ENCODE data around the gene PLEKHG3. TPM values are rescaled to one million over a fixed set of nuclear protein-coding genes. Genes with fewer than 3 reads are reported as not detected.

The PLEKHG3 gene
- total and polyA plus RNA-seq, 2 of the 4 experiments (the other 2 are of a cell fraction) = 8.2 to 8.4 TPM

- H4K20me1 ChIP-seq (ENCODE audit: insufficient read depth, low read length) = no peaks in the 10 kb centered on the region
- no peak overlapping the region for H2BK20ac ChIP-seq (ENCODE audit: low read depth, low read length)
- no peak overlapping the region for H3K9ac ChIP-seq (ENCODE audit: low read depth, low read length)
- H2BK120ac ChIP-seq (ENCODE audit: low read depth, low read length) = no peak overlapping the region
- H3K18ac ChIP-seq (ENCODE audit: low read depth, low read length) = no peak overlapping the region
- peaks cover 34% of the 10 kb centered on the region for H3K27me3 ChIP-seq (ENCODE audit: control insufficient read depth, insufficient read depth, low read length)
- H3K23ac ChIP-seq (ENCODE audit: low read depth, low read length) = no peak overlapping the region
- H3K4me1 ChIP-seq (ENCODE audit: control insufficient read depth, insufficient read depth, low read length) = no peaks in the 10 kb centered on the region
- BruUV-seq (replicated peaks) = no TSS peak
- no peak overlapping the region for H3K4ac ChIP-seq (ENCODE audit: low read depth, low read length)
- H3K4me3 ChIP-seq (ENCODE audit: insufficient read depth, low read depth, low read length) = no peak overlapping the region
- H4K91ac ChIP-seq (ENCODE audit: insufficient read depth, low read depth, low read length) = no peak overlapping the region
- 90% methylated on average over 31 of the region's 36 CpGs; no CpG with 5 or more reads in 1 of the 2 experiments for WGBS, 2 experiments (ENCODE audit: extremely low coverage in 2 of 2, insufficient read length in 1 of 2)
- ChIA-PET CTCF (interaction anchor here (1.2 to 1.3 kb wide), 2 partner anchors 119 to 120 kb away, joined by 4 read pairs; no protein-coding TSS in a partner anchor), POLR2A (ENCODE audit: unreplicated experiment) (no interaction called here)
- no peak overlapping the region for H3K56ac ChIP-seq (ENCODE audit: extremely low read depth, insufficient read depth, low read length)
- H2AK5ac ChIP-seq (ENCODE audit: low read depth, low read length) = no peak overlapping the region
- DNase-seq = no peak
- H3K36me3 ChIP-seq (ENCODE audit: control insufficient read depth, insufficient read depth, low read length) = no peaks in the 10 kb centered on the region
- in situ Hi-C loops (cut with MboI; ENCODE audit: low sequenced_read_pairs) = no loop called here
- H3K9me3 ChIP-seq (ENCODE audit: control insufficient read depth, insufficient read depth, low read length) = no peaks in the 10 kb centered on the region; the same call in 1 of the 2 replicates
- H3K27ac ChIP-seq (ENCODE audit: insufficient read depth, low read length) = no peak overlapping the region
- H3K14ac ChIP-seq (replicated peaks; ENCODE audit: low read depth, low read length) = no peak overlapping the region
- intact Hi-C loops (cut with micrococcal nuclease) = no loop called here
- H4K5ac ChIP-seq (ENCODE audit: low read depth, low read length) = no peak overlapping the region
- H2BK15ac ChIP-seq (ENCODE audit: low read depth, low read length) = no peak overlapping the region
- no peaks in the 10 kb centered on the region for H3K79me1 ChIP-seq (ENCODE audit: low read depth in 1 of 2, low read length in 2 of 2)
- no peak overlapping the region for H3K4me2 ChIP-seq (ENCODE audit: low read depth, low read length)
- no peak overlapping the region for H2AFZ ChIP-seq (replicated peaks; ENCODE audit: low read length, poor library complexity)
- no peak overlapping the region for H2AK9ac ChIP-seq (replicated peaks; ENCODE audit: low read depth, low read length, poor library complexity)
- H3K9me1 ChIP-seq (ENCODE audit: insufficient read depth, low read length) = peaks cover 4% of the 10 kb centered on the region; the same call in 1 of the 2 replicates
- TF ChIP-seq RCOR1 (IDR thresholded peaks at IDR 0.05; ENCODE audit: insufficient replicate concordance, low read length) = no peak
- no peak for TF ChIP-seq CEBPB (IDR thresholded peaks at IDR 0.05; ENCODE audit: low read depth, low read length)
- TF ChIP-seq POLR2A (IDR thresholded peaks at IDR 0.05; ENCODE audit: low read depth, low read length) = no peak
- no peak for TF ChIP-seq RAD21 (IDR thresholded peaks at IDR 0.05; ENCODE audit: low read length)
- no peak for TF ChIP-seq SMC3 (IDR thresholded peaks at IDR 0.05; ENCODE audit: low read depth, low read length)
- no peak for TF ChIP-seq MAZ (IDR thresholded peaks at IDR 0.05; ENCODE audit: borderline replicate concordance, low read depth, low read length)
- TF ChIP-seq CTCF (conservative IDR thresholded peaks at IDR 0.05; ENCODE audit: low read depth, low read length) = no peak
- TF ChIP-seq RFX5 (IDR thresholded peaks at IDR 0.05; ENCODE audit: low read depth, low read length) = no peak
- no peak for TF ChIP-seq NFE2L2 (IDR thresholded peaks at IDR 0.05; ENCODE audit: low read depth, low read length)
- no peak for ATAC-seq (ENCODE audit: low read depth)
- dilution Hi-C loops (cut with HindIII; ENCODE audit: low sequenced_read_pairs, unreplicated experiment) = no loop called here
- no peak overlapping the region for H2BK5ac ChIP-seq (ENCODE audit: low read depth, low read length, poor library complexity, severe bottlenecking)
- H4K8ac ChIP-seq (ENCODE audit: low read depth in 2 of 2, low read length in 2 of 2) = no peak overlapping the region
Measured at GRCh38 chr14:64772397-64772950, 68.2 kb downstream of the PLEKHG3 start.
